H7 (cell line): ENCODE data around the gene UNC119B. TPM values are rescaled to one million over a fixed set of nuclear protein-coding genes. Genes with fewer than 3 reads are reported as not detected.

Experiments used
- DNase-seq: peaks from one replicate; pipeline ENCODE4 v3.0.0; 2012
- H3K27me3 ChIP-seq: 2 replicates; pipeline ENCODE4 v1.6.0; 2011; ENCODE audit warnings: mild to moderate bottlenecking, low read length; ENCODE audit not compliant: control insufficient read depth, insufficient read depth
- H3K36me3 ChIP-seq: replicated peaks from 2 replicates; pipeline ENCODE4 v1.5.1; 2011; ENCODE audit warnings: low read length; ENCODE audit not compliant: control insufficient read depth, insufficient read depth
- H3K4me3 ChIP-seq: 2 replicates; pipeline ENCODE4 v1.5.1; 2011; ENCODE audit warnings: low read depth, mild to moderate bottlenecking, control low read depth, low read length, moderate library complexity; ENCODE audit not compliant: insufficient read depth
- total RNA-seq: library from RNA; depleted of rRNA; stranded (reverse); fragments of >200 nt; shearing (Covaris generic); gene quantifications from 2 replicates; pipeline ENCODE4 v1.2.3, GENCODE V29; 2014

UNC119B gene
- total RNA-seq, 1 experiment from 2014 or later, result 15.8 TPM

- no peak for DNase-seq
- H3K27me3 ChIP-seq, result no peaks in the 10 kb centered on the region
- H3K4me3 ChIP-seq, result no peak overlapping the region
- H3K36me3 ChIP-seq, result peaks cover 52% of the 10 kb centered on the region
Measured at GRCh38 chr12:120697344-120697743, 12.9 kb upstream of the UNC119B start.

GRCh38 chr12:120698665-120699064 lies 11.6 kb upstream of the UNC119B start:
- Histone ChIP-seq H3K27me3 (no peaks in the 10 kb centered on the region), H3K36me3 (peaks cover 52% of the 10 kb centered on the region), H3K4me3 (no peak overlapping the region)
- no peak for DNase-seq

- Histone ChIP-seq H3K36me3 (peaks cover 47% of the 10 kb centered on the region), H3K4me3 (no peak overlapping the region), H3K27me3 (no peaks in the 10 kb centered on the region)
- DNase-seq, result no peak
Measured at GRCh38 chr12:120699553-120699952, 10.7 kb upstream of the UNC119B start.

- no peak for DNase-seq
- Histone ChIP-seq H3K36me3 (peaks cover 41% of the 10 kb centered on the region), H3K4me3 (no peak overlapping the region), H3K27me3 (no peaks in the 10 kb centered on the region)
Measured at GRCh38 chr12:120700886-120701285, 9.4 kb upstream of the UNC119B start.

- Histone ChIP-seq H3K27me3 (no peaks in the 10 kb centered on the region), H3K36me3 (peaks cover 31% of the 10 kb centered on the region), H3K4me3 (no peak overlapping the region)
- no peak for DNase-seq
Measured at GRCh38 chr12:120702637-120703036, 7.6 kb upstream of the UNC119B start.

- no peak overlapping the region for H3K4me3 ChIP-seq
- no peaks in the 10 kb centered on the region for H3K27me3 ChIP-seq
- no peak for DNase-seq
- peaks cover 28% of the 10 kb centered on the region for H3K36me3 ChIP-seq
Measured at GRCh38 chr12:120703311-120703942, 6.8 kb upstream of the UNC119B start.

GRCh38 chr12:120705618-120706017 lies 4.6 kb upstream of the UNC119B start:
- Histone ChIP-seq H3K4me3 (no peak overlapping the region), H3K27me3 (no peaks in the 10 kb centered on the region), H3K36me3 (peaks cover 13% of the 10 kb centered on the region)
- no peak for DNase-seq

- no peaks in the 10 kb centered on the region for H3K27me3 ChIP-seq
- DNase-seq, result no peak
Measured at GRCh38 chr12:120706029-120706428, 4.2 kb upstream of the UNC119B start.

GRCh38 chr12:120708651-120709050 lies 1.6 kb upstream of the UNC119B start:
- Histone ChIP-seq H3K36me3 (no peaks in the 10 kb centered on the region; the same call in 1 of the 2 replicates), H3K4me3 (no peak overlapping the region), H3K27me3 (no peaks in the 10 kb centered on the region)
- DNase-seq, result no peak

More at GRCh38 chr12:120706029-120706428, 4.2 kb upstream of the UNC119B start:
- no peak overlapping the region for H3K4me3 ChIP-seq
- H3K36me3 ChIP-seq, result peaks cover 9% of the 10 kb centered on the region

GRCh38 chr12:120710805-120711296 lies 593 bp downstream of the UNC119B start:
- H3K27me3 ChIP-seq, result no peaks in the 10 kb centered on the region
- peak overlapping the region; percentile 79 for H3K4me3 ChIP-seq
- peaks cover 4% of the 10 kb centered on the region for H3K36me3 ChIP-seq
- peak; percentile 79 for DNase-seq

GRCh38 chr12:120711411-120711810 lies 1.2 kb downstream of the UNC119B start:
- no peaks in the 10 kb centered on the region for H3K27me3 ChIP-seq
- H3K4me3 ChIP-seq, result peak overlapping the region; percentile 79
- H3K36me3 ChIP-seq, result peaks cover 8% of the 10 kb centered on the region
- DNase-seq, result no peak

GRCh38 chr12:120712610-120713009 lies 2.4 kb downstream of the UNC119B start:
- Histone ChIP-seq H3K36me3 (peaks cover 14% of the 10 kb centered on the region), H3K4me3 (no peak overlapping the region), H3K27me3 (no peaks in the 10 kb centered on the region)
- no peak for DNase-seq

GRCh38 chr12:120713861-120714482 lies 3.7 kb downstream of the UNC119B start:
- Histone ChIP-seq H3K27me3 (no peaks in the 10 kb centered on the region), H3K4me3 (no peak overlapping the region), H3K36me3 (peaks cover 22% of the 10 kb centered on the region)
- peak; percentile 83 for DNase-seq

GRCh38 chr12:120718055-120718454 lies 7.8 kb downstream of the UNC119B start:
- no peak for DNase-seq
- Histone ChIP-seq H3K4me3 (no peak overlapping the region), H3K36me3 (peaks cover 59% of the 10 kb centered on the region), H3K27me3 (no peaks in the 10 kb centered on the region)

- no peak for DNase-seq
- H3K27me3 ChIP-seq, result no peaks in the 10 kb centered on the region
- no peak overlapping the region for H3K4me3 ChIP-seq
- peaks cover 60% of the 10 kb centered on the region for H3K36me3 ChIP-seq
Measured at GRCh38 chr12:120719072-120719471, 8.8 kb downstream of the UNC119B start.
